GM20000 (cell line): ENCODE measurements around the gene IL1RN.

ENCODE experiments used
- DNase-seq: peaks from one replicate; pipeline ENCODE4 v3.0.0; 2012; ENCODE audit warnings: low spot score
- CTCF ChIP-seq: IDR thresholded peaks from 2 replicates; pipeline ENCODE4 v1.5.1; 2012; ENCODE audit warnings: mild to moderate bottlenecking, control low read depth; ENCODE audit errors: extremely low read depth, missing control alignments

Gene IL1RN

GRCh38 chr2:113178891-113179290, 51.5 kb downstream of the IL1RN start:
- TF ChIP-seq CTCF: no peak
- no peak for DNase-seq

DNA sequence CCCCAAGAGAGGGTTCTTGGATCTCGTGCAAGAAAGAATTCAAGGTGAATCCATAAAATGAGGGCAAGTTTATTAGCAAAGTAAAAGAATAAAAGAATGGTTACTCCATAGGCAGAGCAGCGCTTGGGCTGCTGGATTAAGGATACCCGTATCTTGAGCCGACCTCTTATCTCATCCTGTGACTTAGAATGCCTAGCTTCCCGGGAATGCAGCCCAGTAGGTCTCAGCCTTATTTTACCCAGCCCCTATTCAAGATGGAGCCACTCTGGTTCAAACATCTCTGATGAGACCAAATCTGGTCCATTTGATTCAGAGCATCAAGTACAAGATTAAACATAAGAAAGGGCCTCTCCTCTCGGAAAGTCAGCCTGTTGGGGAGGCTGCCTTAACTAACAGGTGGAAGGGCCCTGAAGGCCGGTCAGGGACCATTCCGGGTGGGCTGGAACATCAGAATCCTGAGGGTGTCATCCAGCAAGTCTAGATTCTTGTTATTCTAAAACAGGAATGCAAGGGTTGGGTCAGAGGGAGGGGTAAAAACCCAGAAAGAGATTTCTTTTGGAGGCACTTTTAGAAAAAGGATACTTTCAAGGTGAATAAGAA, 52.1 kb downstream of the IL1RN start:
- TF ChIP-seq CTCF: no peak
- DNase-seq: no peak

DNA sequence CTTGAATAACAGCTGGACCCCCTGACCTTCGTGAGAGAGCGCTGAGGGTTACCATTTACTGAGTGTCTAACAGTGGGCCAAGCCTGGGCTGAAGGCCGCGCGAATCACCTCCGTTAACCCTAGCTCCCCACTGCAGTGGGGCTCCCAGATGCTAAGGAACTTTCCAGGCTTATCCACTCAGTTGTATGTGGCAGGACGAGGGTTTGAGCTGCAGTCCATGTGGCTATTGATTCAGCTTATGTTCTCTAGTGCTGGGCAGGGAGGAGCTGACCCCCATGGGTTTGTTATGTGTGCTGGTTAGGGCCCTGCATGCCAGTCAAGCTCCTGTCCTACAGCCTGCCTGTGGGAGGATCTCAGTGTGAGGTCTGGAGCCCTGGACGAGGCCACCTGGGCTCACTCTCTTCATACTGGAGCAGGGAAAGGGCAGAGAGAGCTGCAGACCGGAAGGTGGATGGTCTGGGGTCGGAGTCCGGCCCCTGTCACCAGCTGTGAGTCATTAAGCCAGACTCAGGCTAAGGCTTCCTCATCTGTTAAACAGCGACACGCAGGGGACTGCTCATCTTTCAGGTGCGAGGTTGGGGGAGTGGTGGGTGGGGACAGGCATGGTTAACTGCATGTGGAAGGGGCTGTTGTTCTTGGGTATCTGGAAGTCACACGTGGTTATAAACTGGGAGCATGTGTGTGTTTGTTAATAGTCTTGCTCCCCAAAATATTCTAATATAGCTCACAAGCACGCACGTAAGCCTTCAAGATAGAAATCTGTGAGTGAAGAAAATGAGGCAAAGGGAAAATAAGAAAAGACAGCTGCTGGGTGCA, 52.9 kb downstream of the IL1RN start:
- DNase-seq: no peak
- TF ChIP-seq CTCF: no peak

- no peak for DNase-seq
- TF ChIP-seq CTCF: no peak
Measured at GRCh38 chr2:113181258-113182051, 54.1 kb downstream of the IL1RN start.

- no peak for DNase-seq
- no peak for TF ChIP-seq CTCF
Measured at GRCh38 chr2:113182471-113183260, 55.3 kb downstream of the IL1RN start.

DNA sequence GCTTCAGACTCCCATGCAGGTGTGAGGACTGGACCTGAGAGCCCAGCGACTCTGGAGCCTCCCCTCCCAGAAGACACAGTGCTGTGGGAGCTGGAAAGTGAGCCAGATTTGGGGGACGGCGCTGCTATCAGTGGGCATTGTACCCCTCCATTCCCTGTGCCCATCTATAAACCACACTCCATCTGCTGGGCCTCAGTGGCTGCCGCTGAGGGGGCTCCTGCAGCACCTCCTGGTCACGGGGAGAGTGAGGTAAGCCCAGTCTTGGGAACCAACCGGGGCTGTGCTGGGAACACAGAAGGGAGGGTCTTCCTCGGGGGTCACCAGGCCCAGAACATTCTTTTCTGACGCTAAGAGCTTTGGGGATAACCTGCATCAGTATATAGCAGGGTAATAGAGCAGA, 55.9 kb downstream of the IL1RN start:
- no peak for DNase-seq
- no peak for TF ChIP-seq CTCF
